HG03457 (cell line): ENCODE results near the gene RPS6KA2.

Experiments used
- ATAC-seq: cut with Tn5 transposase; IDR thresholded peaks from one replicate; pipeline ENCODE4 v1.9.1; 2021; ENCODE audit warnings: moderate number of reproducible peaks; ENCODE audit not compliant: unreplicated experiment

Gene RPS6KA2

DNA sequence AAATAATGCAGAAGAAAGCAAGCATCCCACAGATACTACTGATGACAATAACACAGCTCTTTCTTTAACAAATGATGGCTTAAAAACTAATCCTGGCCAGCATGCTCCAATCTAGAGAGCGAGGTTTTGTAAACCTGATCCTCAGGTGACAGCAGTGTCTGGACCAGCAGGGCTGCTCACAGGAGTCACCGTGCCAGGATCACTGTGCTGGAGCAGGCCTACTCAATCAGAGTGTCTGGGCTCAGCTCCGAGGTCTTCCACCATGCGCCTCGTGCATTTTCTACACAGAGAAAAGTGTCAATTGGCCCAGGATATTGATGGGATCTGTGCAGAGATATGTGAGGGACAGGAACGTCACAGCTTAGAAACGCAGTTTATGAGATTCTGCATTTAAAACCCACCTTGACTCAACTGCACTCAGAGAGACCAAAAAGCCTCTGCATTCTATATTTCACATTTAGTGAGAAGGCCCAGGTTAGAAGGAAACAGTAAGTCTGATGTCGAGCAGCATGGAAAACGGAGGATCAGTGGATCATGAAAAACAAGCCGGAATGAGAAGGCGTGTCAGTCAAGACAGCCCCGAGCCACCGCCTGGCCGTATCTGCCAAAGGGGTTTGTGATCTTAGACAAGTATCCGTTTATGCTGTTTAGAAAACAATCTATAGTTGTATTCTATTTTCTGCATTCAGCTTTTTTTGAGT is 48.4 kb downstream of the RPS6KA2 start:
- ATAC-seq, result no peak

GRCh38 chr6:166575205-166575604 is 51.8 kb downstream of the RPS6KA2 start:
- ATAC-seq, result no peak

DNA sequence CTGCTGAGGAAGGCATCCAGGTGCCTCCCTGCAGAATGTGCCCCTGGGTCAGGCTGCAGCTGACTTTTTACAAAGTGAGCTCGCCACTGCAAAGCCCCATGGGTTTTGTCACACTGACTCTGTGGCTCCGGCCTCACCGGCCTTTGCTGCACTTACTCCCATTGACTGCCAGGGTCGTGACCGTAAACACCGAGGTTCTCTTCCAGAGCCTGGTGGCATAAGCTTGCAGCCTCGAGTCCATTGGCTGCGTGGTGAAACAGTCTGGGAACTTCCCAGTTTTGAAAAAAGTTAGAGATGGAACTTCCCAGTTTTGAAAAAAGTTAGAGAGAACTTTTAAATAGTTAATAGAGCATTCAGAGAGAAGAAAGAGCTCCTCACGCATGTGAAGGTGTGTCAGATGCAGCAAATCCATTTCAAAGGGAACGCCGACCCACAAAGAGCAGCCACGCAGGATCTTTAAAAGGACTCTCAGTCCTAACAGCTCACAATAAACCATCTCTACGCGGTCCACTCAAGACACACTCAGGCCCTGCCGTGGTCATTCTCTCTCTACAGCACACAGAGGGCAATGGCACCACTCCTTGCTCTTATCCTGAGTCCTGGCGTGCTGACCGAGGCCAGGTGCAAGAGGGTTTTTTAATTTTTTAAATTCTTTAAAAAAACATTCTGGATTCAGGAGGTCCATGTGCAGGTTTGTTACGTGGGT is 53.4 kb downstream of the RPS6KA2 start:
- no peak for ATAC-seq

DNA sequence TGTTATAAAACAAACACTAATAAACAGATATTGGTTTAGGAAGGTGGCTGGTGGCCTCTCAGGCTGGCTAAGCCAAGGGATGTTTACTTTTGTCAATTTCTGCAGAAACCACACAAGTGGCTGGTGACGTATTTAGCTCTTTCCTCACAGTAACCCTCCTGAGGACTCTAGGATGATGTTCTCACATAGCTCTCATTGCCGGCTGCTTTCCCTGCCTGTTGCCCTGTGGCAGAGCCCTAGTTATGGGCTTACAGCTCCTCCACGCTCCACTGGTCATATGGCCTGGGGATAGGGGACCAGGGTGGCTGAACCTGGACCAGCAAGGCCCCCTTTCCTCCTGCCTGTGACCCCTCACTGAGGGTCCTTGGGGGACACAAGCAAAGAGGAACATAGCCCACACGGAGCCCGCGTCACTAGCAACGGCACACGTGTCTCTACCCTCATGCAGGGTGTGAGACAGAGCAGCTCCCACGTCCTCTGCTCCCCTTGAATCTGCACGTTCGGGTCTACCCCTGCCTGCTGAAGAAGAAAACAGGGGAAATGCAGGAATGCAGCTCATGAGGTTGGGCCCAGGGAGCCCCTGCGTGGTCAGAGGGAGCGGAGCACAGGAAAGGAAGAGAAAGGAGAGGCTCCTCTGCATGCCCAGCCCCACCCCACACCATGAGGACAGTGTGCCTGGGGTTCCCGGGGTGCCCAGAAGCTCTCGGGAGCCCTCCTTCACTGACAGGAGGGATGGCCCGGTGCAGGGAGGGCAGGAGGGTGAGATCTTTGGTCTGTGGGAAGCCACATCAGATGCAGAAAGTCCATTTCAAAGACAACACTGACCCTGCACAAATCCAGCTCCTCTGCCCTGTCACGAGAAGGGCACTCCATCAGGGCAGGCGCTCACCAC is 54.4 kb downstream of the RPS6KA2 start:
- no peak for ATAC-seq

DNA sequence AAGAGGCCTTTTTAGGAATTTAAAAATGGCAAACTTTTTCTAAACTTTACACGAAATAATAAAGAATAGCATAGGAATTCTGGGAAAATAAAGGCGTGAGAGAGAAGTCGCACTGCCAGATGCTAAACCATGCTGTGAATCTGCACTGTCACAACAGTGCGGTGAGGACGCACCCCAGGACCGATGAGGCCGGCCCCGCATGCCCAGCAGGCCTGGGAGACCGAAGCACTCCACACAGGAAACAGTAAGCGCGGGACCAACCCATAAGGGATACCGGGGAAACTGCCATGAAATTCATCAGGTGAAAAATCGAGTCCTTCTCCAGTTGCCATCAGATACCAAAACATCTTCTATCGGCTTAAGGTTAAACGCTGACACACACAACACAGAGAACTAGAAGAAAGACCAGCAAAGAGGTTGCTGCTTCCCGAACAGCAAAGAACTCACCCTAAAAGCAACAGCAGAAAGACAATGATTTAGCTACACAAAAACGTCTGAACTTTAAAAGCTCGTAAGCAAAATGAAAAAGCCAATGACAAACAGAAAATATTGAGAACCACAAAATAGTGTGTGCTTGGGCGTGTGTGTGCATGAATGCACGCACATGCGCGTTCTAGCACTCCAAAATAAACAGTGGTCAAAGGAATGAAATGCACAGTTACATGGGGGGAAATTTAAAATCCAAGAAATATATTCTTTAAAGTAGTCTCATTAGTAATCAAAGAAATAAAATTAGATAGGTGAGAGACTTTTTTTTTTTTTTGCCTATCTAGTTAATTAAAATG is 55.9 kb downstream of the RPS6KA2 start:
- no peak for ATAC-seq

GRCh38 chr6:166569206-166569605 is 57.8 kb downstream of the RPS6KA2 start:
- no peak for ATAC-seq

DNA sequence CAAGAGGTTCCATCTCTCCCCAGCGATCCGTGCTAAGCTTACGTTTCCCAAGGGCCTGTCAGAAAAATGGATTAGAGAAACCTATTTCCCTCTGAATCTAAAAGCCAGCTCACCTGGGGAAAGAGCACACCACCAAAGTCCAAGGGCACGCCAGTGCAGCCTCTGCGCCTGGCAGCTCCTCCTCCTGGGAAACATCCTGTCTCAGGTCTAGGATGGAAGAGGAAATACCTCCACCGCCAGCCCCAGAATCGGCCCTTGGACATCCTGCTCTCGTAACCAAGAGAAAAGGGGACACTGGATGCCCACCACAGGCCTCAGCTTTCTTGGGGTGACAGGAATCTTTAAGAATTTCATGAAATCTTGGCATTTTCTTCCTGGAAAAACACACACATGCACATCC is 59.2 kb downstream of the RPS6KA2 start:
- ATAC-seq, result no peak

DNA sequence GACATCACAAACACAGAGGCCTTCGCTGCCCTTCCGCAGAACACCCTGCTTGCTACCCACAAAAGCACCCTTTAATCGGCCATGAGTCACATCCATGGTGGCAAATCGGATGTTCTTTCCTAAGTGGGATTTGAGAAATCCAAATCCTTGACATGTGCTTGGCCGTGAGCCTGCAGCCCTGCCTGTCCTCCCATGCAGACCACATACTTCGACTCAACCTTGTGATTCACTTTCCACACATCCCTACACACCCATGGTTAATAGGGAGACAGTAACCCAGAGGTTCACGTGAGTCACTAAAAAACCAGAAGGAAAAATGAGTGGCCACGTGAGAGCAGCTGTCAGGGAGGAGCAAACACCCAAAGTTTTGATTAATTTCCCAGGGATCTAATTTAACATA is 59.9 kb downstream of the RPS6KA2 start:
- ATAC-seq, result no peak

DNA sequence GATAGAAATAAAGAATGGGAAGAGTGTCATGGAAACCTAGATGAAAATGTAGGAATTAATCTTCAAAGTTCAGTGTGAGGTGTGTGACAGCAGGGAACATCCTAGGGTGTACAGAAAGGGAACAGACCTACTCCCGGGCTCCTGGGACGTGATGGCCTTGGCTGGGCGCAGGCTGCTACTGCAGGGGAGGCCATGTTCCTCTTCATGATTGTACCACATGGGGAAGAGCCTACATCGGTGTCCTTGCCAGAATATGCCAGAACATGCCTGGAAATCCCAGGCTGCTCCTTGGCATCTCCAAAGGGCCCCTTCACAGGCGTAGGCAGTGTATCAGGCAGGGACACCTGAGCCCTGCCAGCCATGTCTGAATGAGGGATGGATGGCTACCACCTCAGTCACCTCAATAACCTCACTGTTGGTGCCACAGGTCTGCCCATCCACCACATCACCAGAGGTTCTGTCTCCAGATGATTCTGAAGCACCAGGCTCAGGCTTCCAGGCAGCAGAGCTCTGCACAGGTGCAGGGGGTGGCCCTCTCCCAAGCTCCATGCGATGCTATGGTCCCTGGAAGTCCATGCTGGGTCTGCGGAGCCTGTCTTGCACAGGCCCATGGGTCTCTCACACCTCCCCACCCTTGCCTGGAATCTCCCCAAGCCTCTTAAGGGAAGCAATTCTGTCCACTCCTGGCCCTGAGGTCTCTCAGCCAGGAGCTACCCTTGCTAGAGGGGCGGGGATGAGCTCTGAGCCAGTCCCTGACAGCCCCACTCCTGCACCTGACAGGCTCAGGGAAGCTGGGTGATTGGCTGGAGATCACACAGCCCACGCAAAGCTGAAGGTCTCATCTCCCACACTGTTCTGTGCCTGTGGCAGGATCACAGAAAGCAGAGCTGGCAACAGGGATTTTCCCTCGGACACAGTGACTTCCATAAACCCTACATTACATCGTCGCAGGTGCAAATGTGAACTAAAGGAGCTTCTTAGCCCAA is 60.7 kb downstream of the RPS6KA2 start:
- no peak for ATAC-seq

DNA sequence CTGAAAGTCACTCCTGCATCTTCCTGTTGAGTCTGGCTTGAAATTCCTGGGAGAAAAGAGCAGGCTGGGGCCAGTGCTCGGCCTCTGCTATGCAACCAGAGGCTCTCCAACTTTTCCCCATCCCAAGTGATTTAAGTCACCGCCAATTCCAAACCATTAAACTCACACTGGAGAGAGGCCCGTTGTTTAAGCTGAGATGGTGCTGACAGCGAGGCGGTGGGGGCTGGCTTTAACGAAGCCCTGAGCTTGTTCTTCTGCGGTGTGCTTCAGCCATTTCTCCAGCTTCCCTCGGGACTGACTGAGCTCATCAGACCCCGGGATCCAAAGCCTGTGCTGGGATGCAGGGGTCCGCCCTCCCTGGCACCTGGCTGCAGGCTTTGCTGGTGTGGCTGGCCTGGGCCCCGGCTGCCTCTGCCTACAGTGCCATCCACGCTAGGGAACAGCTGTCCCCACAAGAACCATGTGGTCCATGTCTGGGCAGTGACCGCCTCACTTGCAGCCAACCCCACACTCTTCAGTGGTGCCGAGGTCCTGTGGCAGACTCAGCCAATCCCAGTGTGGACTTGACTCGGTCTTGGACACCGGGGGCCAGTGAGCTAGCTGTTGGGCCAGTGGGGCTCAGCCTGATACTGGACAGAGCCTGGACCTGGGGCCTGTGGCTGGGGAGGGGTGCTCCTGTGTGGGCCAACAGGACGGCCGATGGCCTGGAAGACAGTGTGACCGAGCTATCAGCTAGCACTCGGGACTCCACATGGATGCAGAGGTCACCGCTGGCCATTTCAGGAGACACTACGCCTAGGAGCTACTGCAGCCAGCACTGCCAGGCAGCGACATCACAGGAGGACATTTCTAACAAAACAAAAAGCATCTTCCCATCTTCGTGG is 61.7 kb downstream of the RPS6KA2 start:
- no peak for ATAC-seq

- no peak for ATAC-seq
These were observed 63.2 kb downstream of the RPS6KA2 start for GRCh38 chr6:166563805-166564204.

DNA sequence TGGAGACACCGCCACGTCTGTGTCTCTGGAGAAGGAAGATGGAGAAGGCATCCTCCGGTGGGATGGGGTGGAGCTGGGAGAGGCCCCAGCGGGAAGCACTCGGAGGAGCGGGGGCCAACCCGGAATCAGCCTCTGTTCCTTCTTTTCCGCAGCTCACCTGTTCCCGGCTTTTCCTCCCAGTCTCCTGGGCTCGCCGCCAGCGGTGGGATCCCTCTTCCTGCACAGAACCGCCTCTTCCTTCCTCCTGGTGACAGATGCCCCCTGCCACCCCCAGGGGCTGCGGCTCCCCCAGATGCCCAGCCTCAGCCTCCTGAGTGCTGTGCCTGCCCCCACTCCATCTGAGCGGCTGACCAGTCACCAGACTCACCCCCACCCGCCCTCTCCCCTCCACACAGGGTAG is 63.9 kb downstream of the RPS6KA2 start:
- ATAC-seq, result no peak

DNA sequence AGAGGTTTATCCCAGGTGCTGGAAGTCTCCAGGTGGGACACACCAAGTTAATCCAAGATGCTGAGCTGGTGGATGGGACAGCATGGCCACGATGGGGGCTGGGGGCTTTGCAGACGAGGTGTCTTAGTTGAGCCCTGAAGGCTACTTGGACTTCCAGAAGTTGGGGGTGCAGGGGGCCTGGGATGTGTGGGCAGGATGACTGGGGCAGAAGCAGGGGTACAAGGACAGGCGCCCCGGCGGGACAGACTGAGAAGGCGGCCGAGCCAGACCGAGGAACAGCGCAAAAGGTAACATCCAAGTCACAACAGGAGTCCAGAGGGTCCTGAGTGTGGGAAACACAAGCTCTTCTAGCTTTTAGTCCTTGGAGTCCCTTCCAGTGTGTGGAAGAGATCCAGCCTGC is 64.3 kb downstream of the RPS6KA2 start:
- ATAC-seq, result no peak

DNA sequence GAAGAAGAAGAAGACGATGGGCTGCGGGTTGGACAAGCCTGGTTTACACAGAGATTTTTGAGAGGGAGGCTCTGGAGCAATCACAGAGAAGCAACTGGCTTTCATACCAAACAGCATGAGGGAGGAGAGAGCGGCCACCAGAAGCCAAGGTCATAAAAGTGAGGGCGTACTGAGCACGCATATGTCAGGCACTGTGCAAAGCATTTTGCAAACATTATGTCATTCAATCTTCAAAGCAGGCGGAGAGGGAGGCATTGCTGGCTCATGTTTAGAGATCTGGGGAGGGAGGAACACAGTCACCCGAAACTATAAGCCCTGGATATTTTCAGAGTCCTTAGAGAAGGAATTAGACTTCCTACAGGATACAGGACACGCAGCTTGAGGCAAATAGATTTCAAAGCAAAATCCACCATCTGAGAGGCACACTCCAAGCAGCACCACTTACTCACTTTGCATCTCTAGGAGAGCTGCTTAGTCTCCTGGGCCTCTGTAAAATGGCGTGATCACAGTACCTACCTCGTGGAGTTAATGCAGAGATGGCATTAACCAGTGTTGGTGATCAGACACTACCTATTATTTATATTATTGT is 65.2 kb downstream of the RPS6KA2 start:
- ATAC-seq, result no peak

DNA sequence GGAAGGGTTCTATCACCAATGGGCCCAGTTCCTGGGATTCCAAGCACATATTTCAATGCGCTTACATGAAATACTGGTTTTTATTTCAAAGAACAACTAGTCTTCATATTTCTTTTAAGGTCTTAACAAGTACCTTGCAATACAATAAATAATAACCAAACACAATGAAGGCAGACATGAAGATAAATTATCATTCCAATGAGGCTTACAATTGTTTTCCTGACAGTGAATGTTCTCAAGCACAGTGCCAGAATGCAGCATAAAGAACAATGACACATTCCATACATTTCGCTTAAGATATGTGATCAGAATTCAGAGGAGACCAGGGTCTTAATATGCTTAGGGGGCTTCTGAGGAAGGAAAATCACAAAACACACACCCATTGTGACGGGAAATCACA is 66.8 kb downstream of the RPS6KA2 start:
- ATAC-seq, result no peak

GRCh38 chr6:166559662-166560061 is 67.4 kb downstream of the RPS6KA2 start:
- no peak for ATAC-seq

DNA sequence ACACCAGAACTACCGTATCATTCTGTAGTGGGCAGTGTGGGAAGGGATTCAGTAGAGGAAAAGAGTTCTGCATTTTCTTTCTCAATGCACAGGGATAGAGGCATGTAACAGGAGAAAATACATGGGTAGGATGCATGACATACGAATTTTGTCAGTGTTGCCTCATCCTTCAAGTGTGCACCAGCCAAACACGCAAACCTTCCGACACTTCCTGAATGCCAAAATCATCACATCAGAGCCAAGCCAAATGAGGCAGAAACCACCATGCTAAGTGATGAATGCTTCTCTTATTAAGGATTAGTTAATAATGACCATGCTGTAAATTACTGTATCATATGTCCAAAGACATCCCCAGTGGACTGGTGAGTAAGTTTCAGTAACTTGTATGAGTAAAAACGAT is 67.8 kb downstream of the RPS6KA2 start:
- no peak for ATAC-seq
